ENCODE measurements around the gene FCRL6. TPM values are rescaled to one million over a fixed set of nuclear protein-coding genes. Genes with fewer than 3 reads are reported as not detected.

The FCRL6 gene
- total RNA-seq, 4 donors from 2014 or later: 0.62 to 1.9 (median 0.94) TPM; not detected in 1

DNA sequence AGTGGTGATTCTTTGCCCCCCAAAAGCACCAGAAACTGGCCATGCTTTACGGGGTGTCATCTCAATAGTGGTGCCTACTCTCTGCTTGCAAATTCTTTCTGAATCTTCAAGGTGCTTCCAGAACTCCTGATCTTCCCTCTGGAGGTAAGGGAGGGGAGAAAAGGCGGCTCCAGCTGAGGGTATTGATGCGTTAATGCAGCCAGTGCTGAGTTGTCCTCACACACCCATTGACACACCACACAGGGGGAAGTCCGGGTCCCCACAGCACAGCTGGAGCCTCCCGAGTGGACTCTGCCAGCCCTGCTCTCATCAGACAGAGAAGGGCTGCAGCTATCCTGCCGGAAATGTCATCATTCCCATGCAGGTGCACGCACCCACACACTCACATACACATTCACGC lies 59.1 kb downstream of the FCRL6 start:
- no peaks in the 10 kb centered on the region for H3K36me3 ChIP-seq
- no peak overlapping the region for H3K27ac ChIP-seq
- H3K4me1 ChIP-seq: peaks cover 0 to under 1% (median 0%) of the 10 kb centered on the region in 3 donors
- no peak for ATAC-seq
- H3K4me3 ChIP-seq: no peak overlapping the region
- H3K9me3 ChIP-seq: no peaks in the 10 kb centered on the region
- no peaks in the 10 kb centered on the region for H3K27me3 ChIP-seq
- TF ChIP-seq EP300 (IDR thresholded peaks at IDR 0.05): no peak
- WGBS, 2 donors (ENCODE audit: low coverage in 1 of 2): 77% methylated on average over 3 of the region's 8 CpGs; no CpG with 5 or more reads in 1 of the 2 donors

DNA sequence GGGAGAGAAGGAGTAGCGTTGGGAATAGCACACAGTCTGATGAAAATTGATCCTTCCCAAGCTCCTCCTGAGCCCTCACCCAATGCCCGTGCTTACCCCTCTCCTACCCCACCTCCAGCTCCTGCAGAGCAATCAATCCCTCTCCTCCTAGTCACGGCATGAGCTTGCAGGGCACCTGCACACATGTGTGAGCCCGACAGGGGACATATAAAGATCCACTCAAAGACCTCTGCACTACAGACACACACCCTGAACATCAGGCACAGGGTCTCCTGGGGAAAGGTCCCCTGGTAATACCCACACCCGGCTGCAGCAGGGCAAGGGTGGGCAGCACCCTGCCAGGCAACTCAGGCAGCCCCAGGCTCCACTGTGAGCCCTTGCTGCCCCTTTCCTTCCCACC lies 59.9 kb downstream of the FCRL6 start:
- Histone ChIP-seq H3K27ac (no peak overlapping the region), H3K9me3 (no peaks in the 10 kb centered on the region), H3K36me3 (no peaks in the 10 kb centered on the region), H3K4me1 (peaks cover 0 to under 1% (median 0%) of the 10 kb centered on the region in 3 donors), H3K27me3 (no peaks in the 10 kb centered on the region), H3K4me3 (no peak overlapping the region)
- no peak for ATAC-seq
- TF ChIP-seq POLR2AphosphoS5 (IDR thresholded peaks at IDR 0.05) (no peak), POLR2A (IDR thresholded peaks at IDR 0.05) (no peak), EP300 (IDR thresholded peaks at IDR 0.05) (no peak), CTCF (IDR thresholded peaks at IDR 0.05) (no peak)
- 65% methylated on average over 2 of the region's 5 CpGs; no CpG with 5 or more reads in 1 of the 2 donors for WGBS, 2 donors (ENCODE audit: low coverage in 1 of 2)

- H3K27me3 ChIP-seq: no peaks in the 10 kb centered on the region
- no peak within 1 kb of the TSS for H3K27ac ChIP-seq
- H3K4me3 ChIP-seq: no peak within 1 kb of the TSS
- TF ChIP-seq EP300 (IDR thresholded peaks at IDR 0.05) (no peak), CTCF (IDR thresholded peaks at IDR 0.05) (no peak), POLR2AphosphoS5 (IDR thresholded peaks at IDR 0.05) (no peak), POLR2A (IDR thresholded peaks at IDR 0.05) (no peak)
- H3K9me3 ChIP-seq: no peaks in the 10 kb centered on the region
- peaks cover 0 to 5% (median 1%) of the 10 kb centered on the region in 3 donors for H3K4me1 ChIP-seq
- no peaks in the 10 kb centered on the region for H3K36me3 ChIP-seq
- 80% methylated on average over 1 of the region's 4 CpGs; no CpG with 5 or more reads in 1 of the 2 donors for WGBS, 2 donors (ENCODE audit: low coverage in 1 of 2)
- ATAC-seq: no peak
Measured at GRCh38 chr1:159862557-159862956, 60.4 kb downstream of the FCRL6 start, which contains the start of gene VSIG8. TSS of gene VSIG8 (minus strand) at chr1:159862657. CDS start at chr1:159862521, 136 bp downstream.

DNA sequence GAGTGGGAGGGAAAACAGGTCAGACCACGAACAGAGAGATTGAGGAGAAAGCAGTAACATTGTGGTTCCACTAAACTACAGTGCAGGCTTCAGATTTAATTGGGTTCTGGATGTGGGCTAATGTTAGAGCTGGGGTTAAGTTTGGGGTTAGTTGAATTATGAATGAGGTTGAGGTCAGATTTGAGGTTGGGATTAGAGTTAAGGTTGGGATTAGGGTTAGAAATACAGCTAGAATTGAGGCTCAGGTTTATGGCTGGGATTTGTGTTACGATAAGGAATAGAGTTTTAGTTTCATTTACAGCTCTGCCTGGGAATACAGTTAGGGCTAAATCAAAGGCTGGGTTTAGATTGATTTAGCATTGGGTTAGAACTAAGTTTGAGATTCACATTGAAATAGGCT lies 62.1 kb downstream of the FCRL6 start:
- ATAC-seq: no peak
- no peaks in the 10 kb centered on the region for H3K36me3 ChIP-seq
- TF ChIP-seq CTCF (IDR thresholded peaks at IDR 0.05) (no peak), POLR2A (IDR thresholded peaks at IDR 0.05) (no peak), POLR2AphosphoS5 (IDR thresholded peaks at IDR 0.05) (no peak), EP300 (IDR thresholded peaks at IDR 0.05) (no peak)
- no peaks in the 10 kb centered on the region for H3K27me3 ChIP-seq
- H3K4me1 ChIP-seq: peaks cover 0 to 17% (median 6%) of the 10 kb centered on the region in 3 donors
- no peaks in the 10 kb centered on the region for H3K9me3 ChIP-seq
- H3K27ac ChIP-seq: no peak overlapping the region
- WGBS, 2 donors (ENCODE audit: low coverage in 1 of 2): 82 to 96% methylated on average over 2 of the region's 2 CpGs
- no peak overlapping the region for H3K4me3 ChIP-seq

Small RNAs within 50 kb of the gene (small RNA-seq; reads per million reads assigned to genes)
- gene RF00570: 0 reads per million in 4 donors

Other genes with a start within 250 kb of the FCRL6 start
- not detected for gene APCS, start 214.5 kb upstream of the FCRL6 start, total RNA-seq
- gene CRP, start 87.8 kb upstream of the FCRL6 start, total RNA-seq: under 1 TPM in 1 of 4 donors, not detected in 3; 0.27 TPM
- 10 to 100 TPM; 45.9 to 64.3 (median 56.4) TPM for gene DUSP23, start 21.4 kb upstream of the FCRL6 start, total RNA-seq
- gene SLAMF8, start 24.5 kb downstream of the FCRL6 start, total RNA-seq: 1 to 10 TPM in 3 of 4 donors, not detected in 1; 1.4 to 4.3 (median 4.2) TPM
- gene VSIG8, start 60.3 kb downstream of the FCRL6 start, total RNA-seq: not detected
- gene CFAP45, start 97.8 kb downstream of the FCRL6 start, total RNA-seq: under 1 TPM in 2 of 4 donors, not detected in 2; 0.27 to 0.81 TPM
- gene TAGLN2, start 123.1 kb downstream of the FCRL6 start, total RNA-seq: 100 to 1,000 TPM in 3 of 4 donors, 10 to 100 TPM in 1; 75.3 to 239 (median 217) TPM
- gene IGSF9, start 143.3 kb downstream of the FCRL6 start, total RNA-seq: under 1 TPM in 2 of 4 donors, not detected in 2; 0.35 to 0.62 TPM
- gene SLAMF9, start 151.9 kb downstream of the FCRL6 start, total RNA-seq: not detected
- gene PIGM, start 229.6 kb downstream of the FCRL6 start, total RNA-seq: 1 to 10 TPM; 3.7 to 5.4 (median 4.4) TPM